Parathyroid adenoma (tissue), 2 donors: ENCODE results near the gene ADAM12.

Source experiments
- H2AFZ ChIP-seq: fragments of 300-600 bp; sonication (generic); one replicate; pipeline ENCODE4 v1.7.0; 2017; ENCODE audit warnings: antibody characterized with exemption, mild to moderate bottlenecking
- H3K27ac ChIP-seq: fragments of 300-600 bp; sonication (generic); one replicate; pipeline ENCODE4 v1.7.0; 2017
- H3K27me3 ChIP-seq: fragments of 300-600 bp; sonication (generic); one replicate; pipeline ENCODE4 v1.7.0; 2017; ENCODE audit warnings: low read length; ENCODE audit not compliant: control insufficient read depth, insufficient read depth
- H3K36me3 ChIP-seq: fragments of 300-600 bp; sonication (generic); one replicate; pipeline ENCODE4 v1.7.0; 2017; ENCODE audit warnings: low read length; ENCODE audit not compliant: control insufficient read depth, insufficient read depth
- H3K4me1 ChIP-seq: fragments of 300-600 bp; sonication (generic); one replicate; pipeline ENCODE4 v1.7.0; 2017; ENCODE audit warnings: control low read depth
- H3K4me2 ChIP-seq: fragments of 300-600 bp; sonication (generic); one replicate; pipeline ENCODE4 v1.7.0; 2017; ENCODE audit warnings: low read length
- H3K4me3 ChIP-seq: fragments of 300-600 bp; sonication (generic); one replicate; pipeline ENCODE4 v1.7.0; 2017; ENCODE audit warnings: low read depth, low read length
- H3K79me2 ChIP-seq: fragments of 300-600 bp; sonication (generic); one replicate; pipeline ENCODE4 v1.7.0; 2017; ENCODE audit warnings: control low read depth
- H3K9ac ChIP-seq: fragments of 300-600 bp; sonication (generic); one replicate; pipeline ENCODE4 v1.7.0; 2017; ENCODE audit warnings: mild to moderate bottlenecking
- H3K9me3 ChIP-seq: fragments of 300-600 bp; sonication (generic); one replicate; pipeline ENCODE4 v1.7.0; 2017; ENCODE audit warnings: low read length; ENCODE audit not compliant: control insufficient read depth
- TF ChIP-seq, protein P1 (sequence below): fragments of 300-600 bp; sonication (generic); IDR thresholded peaks from one replicate; pipeline ENCODE4 v1.7.0; 2017; ENCODE audit warnings: antibody characterized with exemption, mild to moderate bottlenecking
- donor health status: primary hyperparathyroidism.

The ADAM12 gene

DNA sequence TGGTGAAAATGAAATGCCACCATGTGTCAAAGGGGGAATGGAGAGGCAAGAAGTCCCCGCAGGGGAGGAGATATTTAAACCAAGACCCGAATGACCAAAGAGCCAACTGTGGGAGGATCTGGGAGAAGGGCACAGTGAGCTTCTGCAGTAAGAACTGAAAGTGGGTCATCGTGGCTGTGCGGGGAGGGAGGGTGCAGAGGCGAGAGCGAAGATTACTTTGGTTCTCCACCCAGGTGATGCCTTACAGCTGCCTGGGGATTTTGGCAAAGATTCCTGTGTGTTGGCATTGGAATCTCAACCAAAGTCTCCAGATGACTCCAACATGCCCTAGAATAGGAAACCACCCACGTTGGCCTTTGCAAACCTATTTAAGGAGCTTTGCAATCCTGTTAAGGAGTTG lies 44.2 kb upstream of the ADAM12 start:
- H3K27ac ChIP-seq, result no peak overlapping the region

GRCh38 chr10:126431816-126432215 lies 43.5 kb upstream of the ADAM12 start:
- no peaks in the 10 kb centered on the region for H3K79me2 ChIP-seq
- no peaks in the 10 kb centered on the region for H3K9me3 ChIP-seq
- no peaks in the 10 kb centered on the region for H3K36me3 ChIP-seq
- H3K27ac ChIP-seq, result no peak overlapping the region
- H3K4me1 ChIP-seq, result no peaks in the 10 kb centered on the region
- H3K27me3 ChIP-seq, result no peaks in the 10 kb centered on the region
- TF ChIP-seq, protein P1, sequence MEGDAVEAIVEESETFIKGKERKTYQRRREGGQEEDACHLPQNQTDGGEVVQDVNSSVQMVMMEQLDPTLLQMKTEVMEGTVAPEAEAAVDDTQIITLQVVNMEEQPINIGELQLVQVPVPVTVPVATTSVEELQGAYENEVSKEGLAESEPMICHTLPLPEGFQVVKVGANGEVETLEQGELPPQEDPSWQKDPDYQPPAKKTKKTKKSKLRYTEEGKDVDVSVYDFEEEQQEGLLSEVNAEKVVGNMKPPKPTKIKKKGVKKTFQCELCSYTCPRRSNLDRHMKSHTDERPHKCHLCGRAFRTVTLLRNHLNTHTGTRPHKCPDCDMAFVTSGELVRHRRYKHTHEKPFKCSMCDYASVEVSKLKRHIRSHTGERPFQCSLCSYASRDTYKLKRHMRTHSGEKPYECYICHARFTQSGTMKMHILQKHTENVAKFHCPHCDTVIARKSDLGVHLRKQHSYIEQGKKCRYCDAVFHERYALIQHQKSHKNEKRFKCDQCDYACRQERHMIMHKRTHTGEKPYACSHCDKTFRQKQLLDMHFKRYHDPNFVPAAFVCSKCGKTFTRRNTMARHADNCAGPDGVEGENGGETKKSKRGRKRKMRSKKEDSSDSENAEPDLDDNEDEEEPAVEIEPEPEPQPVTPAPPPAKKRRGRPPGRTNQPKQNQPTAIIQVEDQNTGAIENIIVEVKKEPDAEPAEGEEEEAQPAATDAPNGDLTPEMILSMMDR, result no peak
- H3K4me3 ChIP-seq, result no peak overlapping the region
- no peak overlapping the region for H3K4me2 ChIP-seq
- no peak overlapping the region for H3K9ac ChIP-seq
- no peak overlapping the region for H2AFZ ChIP-seq

More for the DNA sequence above, 44.2 kb upstream of the ADAM12 start:
- no peaks in the 10 kb centered on the region for H3K36me3 ChIP-seq
- no peaks in the 10 kb centered on the region for H3K79me2 ChIP-seq
- TF ChIP-seq, protein P1, result no peak
- H3K27me3 ChIP-seq, result no peaks in the 10 kb centered on the region
- H3K4me1 ChIP-seq, result no peaks in the 10 kb centered on the region
- H3K9ac ChIP-seq, result no peak overlapping the region
- no peak overlapping the region for H2AFZ ChIP-seq
- H3K4me2 ChIP-seq, result no peak overlapping the region
- no peak overlapping the region for H3K4me3 ChIP-seq
- no peaks in the 10 kb centered on the region for H3K9me3 ChIP-seq

GRCh38 chr10:126430512-126430911 lies 42.2 kb upstream of the ADAM12 start:
- no peaks in the 10 kb centered on the region for H3K79me2 ChIP-seq
- H3K9me3 ChIP-seq, result no peaks in the 10 kb centered on the region
- no peaks in the 10 kb centered on the region for H3K4me1 ChIP-seq
- H3K36me3 ChIP-seq, result no peaks in the 10 kb centered on the region
- no peak overlapping the region for H3K9ac ChIP-seq
- TF ChIP-seq, protein P1, result no peak
- no peak overlapping the region for H2AFZ ChIP-seq
- H3K27me3 ChIP-seq, result no peaks in the 10 kb centered on the region
- H3K4me2 ChIP-seq, result no peak overlapping the region
- H3K4me3 ChIP-seq, result no peak overlapping the region
- no peak overlapping the region for H3K27ac ChIP-seq

GRCh38 chr10:126429275-126429674 lies 41.0 kb upstream of the ADAM12 start:
- Histone ChIP-seq H3K36me3 (no peaks in the 10 kb centered on the region), H3K27me3 (no peaks in the 10 kb centered on the region), H3K4me3 (no peak overlapping the region), H3K9me3 (no peaks in the 10 kb centered on the region), H3K79me2 (no peaks in the 10 kb centered on the region), H3K27ac (no peak overlapping the region), H3K4me2 (no peak overlapping the region), H3K4me1 (no peaks in the 10 kb centered on the region), H2AFZ (no peak overlapping the region), H3K9ac (no peak overlapping the region)
- TF ChIP-seq, protein P1, result no peak

- Histone ChIP-seq H3K27me3 (no peaks in the 10 kb centered on the region), H3K79me2 (no peaks in the 10 kb centered on the region), H3K36me3 (no peaks in the 10 kb centered on the region), H3K4me1 (no peaks in the 10 kb centered on the region), H3K27ac (no peak overlapping the region), H3K4me3 (no peak overlapping the region), H2AFZ (no peak overlapping the region), H3K9ac (no peak overlapping the region), H3K9me3 (no peaks in the 10 kb centered on the region), H3K4me2 (no peak overlapping the region)
- TF ChIP-seq, protein P1, result no peak
Observed at GRCh38 chr10:126425489-126426065, 37.3 kb upstream of the ADAM12 start.
